Gastrocnemius medialis (tissue), 4 donors: ENCODE results near the gene RPUSD1.

ENCODE experiments used
- POLR2A ChIP-seq, 2 donors: fragments of 450-650 bp; IDR thresholded peaks; one replicate each; pipeline ENCODE4 v1.6.1; 2017; ENCODE audit warnings: antibody characterized with exemption in 2 of 2, mild to moderate bottlenecking in 2 of 2, moderate library complexity in 2 of 2
- TF ChIP-seq, protein P1 (sequence below), 5 experiments: fragments of 450-650 bp in 3 of 5; fragments of 200-600 bp in 2 of 5; sonication (generic) in 2 of 5; IDR thresholded peaks in 4 of 5; conservative IDR thresholded peaks in 1 of 5; 1 replicate in 4 of 5; 2 replicates in 1 of 5; pipeline ENCODE4 v1.5.1; 2016 to 2019; ENCODE audit warnings: antibody characterized with exemption in 5 of 5, mild to moderate bottlenecking in 3 of 5, moderate library complexity in 3 of 5

GRCh38 chr16:817001-817906 lies 29.1 kb upstream of the RPUSD1 start:
- TF ChIP-seq, protein P1, sequence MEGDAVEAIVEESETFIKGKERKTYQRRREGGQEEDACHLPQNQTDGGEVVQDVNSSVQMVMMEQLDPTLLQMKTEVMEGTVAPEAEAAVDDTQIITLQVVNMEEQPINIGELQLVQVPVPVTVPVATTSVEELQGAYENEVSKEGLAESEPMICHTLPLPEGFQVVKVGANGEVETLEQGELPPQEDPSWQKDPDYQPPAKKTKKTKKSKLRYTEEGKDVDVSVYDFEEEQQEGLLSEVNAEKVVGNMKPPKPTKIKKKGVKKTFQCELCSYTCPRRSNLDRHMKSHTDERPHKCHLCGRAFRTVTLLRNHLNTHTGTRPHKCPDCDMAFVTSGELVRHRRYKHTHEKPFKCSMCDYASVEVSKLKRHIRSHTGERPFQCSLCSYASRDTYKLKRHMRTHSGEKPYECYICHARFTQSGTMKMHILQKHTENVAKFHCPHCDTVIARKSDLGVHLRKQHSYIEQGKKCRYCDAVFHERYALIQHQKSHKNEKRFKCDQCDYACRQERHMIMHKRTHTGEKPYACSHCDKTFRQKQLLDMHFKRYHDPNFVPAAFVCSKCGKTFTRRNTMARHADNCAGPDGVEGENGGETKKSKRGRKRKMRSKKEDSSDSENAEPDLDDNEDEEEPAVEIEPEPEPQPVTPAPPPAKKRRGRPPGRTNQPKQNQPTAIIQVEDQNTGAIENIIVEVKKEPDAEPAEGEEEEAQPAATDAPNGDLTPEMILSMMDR (IDR thresholded peaks at IDR 0.05 in 4 of 5, conservative IDR thresholded peaks at IDR 0.05 in 1 of 5): no peak
- TF ChIP-seq POLR2A (IDR thresholded peaks at IDR 0.05): no peak
